OCI-M2 (cell line): ENCODE data around the gene HS3ST1.

ENCODE experiments used
- DNase-seq: peaks from one replicate; lab custom pipeline; 2025; ENCODE audit not compliant: unreplicated experiment; lab: John Stamatoyannopoulos, UW

The HS3ST1 gene

DNA sequence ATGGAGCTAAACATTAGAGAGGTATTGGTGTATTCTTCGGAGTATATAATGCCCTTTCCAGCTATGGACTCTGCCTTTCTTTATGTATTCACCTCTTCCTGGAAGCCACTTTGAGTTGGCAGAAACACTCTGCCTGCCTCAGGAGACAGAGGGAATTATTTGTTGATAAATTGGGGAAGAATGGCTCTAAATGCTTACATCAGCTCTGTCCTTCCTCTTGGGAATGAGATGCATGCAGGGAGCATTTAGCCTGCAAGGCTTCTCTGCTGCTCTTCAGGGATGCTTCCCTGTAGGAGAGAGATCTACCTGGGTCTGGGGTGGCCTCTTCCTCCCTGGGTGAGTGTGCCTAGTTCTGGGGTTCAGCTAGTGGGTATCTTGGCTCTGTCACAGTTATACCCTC is 6.9 kb upstream of the HS3ST1 start:
- DNase-seq, result no peak

DNA sequence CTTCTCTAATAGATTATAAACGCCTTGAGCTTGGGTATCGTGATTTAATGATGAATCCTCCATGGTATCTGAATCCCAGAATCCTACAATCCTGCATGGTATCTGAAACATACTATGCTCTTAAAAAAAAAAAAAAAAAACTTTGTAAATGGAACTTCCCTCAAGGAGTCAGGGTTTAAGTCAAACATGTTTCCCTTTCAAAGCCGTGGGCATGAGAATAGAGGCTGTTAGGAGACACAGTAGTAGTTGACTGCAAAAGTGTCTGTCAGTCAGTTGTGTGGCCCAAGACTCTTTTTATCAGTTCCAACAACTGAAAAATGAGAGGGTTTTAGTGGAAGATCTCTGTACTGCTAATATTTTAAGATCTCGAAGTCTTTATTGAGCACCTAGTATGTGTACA is 2.4 kb upstream of the HS3ST1 start:
- no peak for DNase-seq

DNA sequence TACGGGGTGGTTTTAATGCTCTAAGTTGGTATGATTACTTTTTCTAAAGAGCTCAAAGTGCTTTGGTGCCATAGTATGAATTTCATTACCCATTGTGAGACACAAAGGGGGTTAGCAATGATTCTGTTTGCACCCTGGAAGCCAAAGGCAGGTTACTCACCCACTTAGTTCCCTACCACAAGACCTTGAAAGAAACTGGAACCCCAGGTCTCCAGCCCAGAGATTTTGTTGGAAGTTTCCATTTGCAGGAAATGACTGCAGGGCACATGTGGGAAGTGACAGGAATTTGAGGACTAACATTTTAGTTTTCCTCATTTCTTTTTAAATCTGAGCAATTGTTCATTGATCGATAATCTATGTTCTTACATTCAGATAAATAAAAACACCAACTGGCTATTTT is 1.8 kb upstream of the HS3ST1 start:
- DNase-seq, result no peak

DNA sequence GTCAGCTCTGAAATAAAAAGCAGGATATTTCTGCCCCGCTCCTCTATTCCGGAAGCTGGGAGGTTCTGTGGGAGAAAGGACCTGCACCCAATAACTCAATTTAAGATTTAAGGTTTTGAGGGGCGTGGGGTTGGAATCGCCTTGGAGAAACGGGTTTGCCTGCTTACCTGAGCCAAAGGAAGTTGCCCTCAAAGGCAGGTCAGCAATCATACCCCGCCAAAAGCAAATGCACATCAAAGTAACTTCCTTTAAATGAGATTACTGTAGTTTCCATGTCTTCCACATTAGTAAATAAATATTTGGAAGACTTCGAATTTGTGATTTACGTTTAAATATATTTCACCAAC is 978 bp upstream of the HS3ST1 start:
- DNase-seq, result no peak

DNA sequence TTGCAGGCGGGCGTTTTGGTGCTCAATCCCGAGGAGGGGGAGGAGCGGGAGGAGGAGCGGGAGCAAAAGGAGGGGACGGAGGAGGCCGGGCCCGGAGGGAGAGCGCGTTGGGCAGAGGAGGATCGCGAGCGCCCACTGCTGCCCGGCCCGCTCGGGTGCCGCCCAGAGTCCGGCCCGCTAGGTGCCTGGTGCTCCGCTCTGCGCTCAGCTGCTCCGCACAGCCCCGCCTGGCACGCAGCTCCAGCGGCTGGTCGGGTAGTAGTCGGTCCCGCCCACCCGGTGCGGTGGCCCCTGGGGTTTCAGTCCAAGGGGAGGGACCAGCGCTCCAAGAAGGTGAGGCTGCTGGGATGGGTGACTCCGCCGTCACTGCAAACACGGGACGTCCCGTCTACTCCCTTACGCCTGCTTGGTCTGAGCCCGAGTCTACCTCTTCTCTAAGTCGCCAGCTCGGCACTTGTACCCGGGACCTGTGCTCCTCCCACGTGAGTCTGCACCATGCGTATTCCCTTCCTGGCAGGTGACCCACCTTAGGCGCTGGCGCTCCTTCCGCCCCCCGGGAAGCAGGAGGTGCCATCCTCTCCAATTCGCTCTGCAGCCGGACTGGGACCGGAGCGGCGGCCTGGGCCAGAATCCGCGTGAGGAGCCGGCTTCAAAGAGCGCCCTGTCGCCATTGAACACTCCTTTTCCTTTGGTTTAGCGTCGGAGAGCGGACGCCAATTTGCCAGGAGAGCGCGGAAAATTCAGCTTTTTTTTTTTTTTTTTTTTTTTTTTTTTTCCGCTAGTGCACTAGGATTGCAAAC is 405 bp upstream of the HS3ST1 start:
- no peak for DNase-seq

DNA sequence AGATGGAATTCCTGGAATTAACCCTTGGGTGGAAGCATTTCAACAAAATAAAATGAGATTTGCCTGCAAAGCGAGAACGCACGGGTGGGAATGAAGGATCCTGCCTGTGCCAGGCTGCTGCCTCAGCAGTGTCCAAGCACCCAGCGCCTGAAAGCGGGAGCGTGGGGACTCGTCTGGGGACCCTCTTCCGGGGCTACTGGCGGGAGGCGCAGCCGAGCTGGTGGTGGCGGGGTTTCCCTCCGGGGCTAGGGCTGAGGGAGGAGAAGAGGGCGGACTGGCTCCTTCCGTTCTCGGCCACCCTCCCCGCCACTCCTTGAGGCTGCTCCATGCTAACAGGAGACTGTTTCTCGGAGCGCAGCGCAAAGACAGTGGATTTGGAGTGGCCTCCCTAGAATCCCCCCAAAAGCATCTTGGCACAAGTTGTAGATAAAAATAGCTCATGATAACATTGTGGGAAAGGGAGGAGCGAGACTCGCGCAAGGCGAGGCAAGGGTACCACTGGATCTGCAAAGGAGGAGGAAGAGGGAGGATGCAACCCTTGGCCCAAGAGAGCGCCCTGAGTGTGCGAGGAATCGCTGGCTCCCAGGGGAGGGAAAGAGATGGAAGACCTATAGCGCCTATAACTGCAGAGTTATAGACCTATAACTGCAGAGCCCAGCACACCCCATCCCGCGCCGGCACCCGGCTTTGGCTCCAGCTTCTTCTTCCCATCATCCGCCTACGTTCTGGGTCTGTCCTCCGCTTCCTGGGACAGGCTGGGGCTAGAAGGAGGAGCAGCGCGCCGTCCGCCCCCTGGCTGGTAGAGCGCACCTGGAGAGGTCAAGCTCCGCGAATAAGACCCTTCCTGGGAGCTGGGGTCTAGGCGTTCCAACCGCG is 1.3 kb downstream of the HS3ST1 start:
- DNase-seq, result no peak

DNA sequence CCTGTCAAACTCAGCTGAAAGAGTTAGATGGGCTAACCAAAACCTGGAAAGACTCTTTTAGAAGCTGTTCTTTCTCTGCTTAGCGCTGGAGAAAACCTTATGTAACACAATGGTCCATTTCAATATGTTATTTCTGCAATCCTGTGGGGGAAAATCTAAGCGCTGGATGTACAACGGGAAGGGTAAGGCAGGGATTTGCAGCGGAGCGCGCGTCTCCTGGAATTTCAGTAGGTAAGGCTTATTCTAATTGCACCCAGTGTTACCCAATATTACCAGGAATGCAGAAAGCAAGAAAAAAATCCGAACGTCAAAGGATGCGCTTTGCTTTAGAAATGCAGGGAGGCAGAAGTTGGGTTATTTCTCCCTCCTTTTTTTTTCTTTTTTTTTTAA is 2.0 kb downstream of the HS3ST1 start:
- DNase-seq, result no peak

DNA sequence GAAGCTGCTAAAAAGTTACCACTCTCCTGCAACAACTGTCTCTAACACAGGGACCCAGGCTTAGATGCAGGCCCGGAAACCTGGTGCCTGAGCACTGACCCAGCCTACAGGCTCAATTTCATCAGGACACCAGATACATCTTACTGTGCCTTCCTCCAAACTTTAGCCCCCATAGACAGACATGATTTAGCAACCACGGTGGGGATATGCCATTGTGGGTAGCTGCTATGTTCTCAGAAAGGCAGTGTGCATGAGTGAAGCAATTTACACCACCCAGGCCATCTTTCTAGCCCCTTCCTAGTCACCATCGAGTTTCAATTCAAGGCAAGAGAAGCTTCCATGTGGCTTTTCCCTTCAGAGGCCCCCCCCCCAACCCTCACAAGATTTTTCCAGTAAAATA is 2.7 kb downstream of the HS3ST1 start:
- DNase-seq, result no peak

DNA sequence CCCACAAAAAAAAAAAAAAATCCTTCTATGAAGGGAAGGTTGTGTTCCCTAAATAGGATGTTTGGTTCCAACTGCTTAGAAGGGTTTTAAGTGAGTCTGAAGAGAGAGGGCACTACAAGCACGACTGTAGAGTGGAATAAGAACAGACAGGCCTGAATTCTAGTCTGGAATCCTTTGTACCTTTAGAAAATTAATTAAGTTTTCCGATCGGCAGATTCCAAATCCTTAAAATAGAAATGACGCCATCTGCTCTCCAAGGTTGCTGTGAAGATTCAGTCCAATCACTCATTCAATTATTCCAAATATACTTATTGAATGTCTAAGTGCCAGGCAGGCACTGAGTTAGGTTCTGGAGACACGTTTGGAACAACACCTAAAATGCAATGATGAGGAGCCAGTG is 3.8 kb downstream of the HS3ST1 start:
- DNase-seq, result no peak

DNA sequence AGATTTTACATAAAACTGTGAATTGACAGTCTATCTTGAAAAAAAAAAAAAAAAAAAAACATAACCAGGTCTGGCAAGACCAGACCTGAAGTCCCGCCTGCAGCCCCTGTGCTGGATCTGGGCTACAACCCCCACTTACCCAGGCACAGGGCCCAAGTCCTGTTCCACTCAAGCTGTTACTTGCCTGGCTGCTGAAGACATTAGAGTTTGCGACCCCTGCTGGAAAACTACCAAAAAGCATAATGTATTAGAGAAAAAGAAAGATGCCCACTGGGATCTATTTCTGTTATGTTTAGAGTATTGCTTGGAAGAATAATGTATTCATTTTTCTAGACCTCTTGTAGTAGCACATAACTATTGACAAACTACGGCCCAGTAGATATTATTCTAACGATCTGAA is 4.7 kb downstream of the HS3ST1 start:
- no peak for DNase-seq

DNA sequence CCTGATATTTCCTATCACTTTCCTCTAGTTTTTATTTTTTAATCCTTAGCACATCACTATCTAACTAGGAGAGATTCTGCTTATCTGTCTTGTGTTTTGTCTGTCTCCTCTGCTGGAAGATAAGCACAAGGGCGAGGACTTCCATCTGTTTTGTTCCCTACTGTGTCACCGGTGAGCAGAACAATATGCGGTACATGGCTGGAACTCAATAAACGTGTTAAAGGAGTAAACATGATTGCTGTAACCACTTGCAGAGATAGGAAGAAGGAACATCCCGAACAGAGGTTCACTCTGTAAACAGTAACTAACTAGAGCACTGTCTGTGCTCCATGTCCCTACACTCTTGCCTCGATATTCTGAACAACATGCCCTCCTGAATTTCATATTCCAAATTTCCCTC is 5.2 kb downstream of the HS3ST1 start:
- DNase-seq, result no peak

DNA sequence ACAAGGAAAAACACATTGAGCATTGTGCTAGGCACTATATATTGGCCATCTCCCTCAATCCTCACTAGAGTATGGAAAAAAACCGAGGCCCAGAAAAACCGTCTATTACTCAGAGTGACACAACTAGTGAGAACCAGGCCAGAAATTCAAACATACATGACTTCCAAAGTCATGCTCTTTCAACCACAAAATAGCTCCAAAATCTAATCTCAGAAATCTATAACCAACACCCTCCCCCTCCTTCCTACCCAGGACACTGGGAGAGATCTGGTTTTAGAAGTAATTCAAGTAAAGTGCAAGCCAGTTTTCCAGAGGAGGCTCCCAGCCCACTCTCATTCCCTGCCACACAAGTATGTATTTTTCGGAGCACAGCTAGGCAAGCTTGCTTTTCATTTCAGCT is 7.6 kb downstream of the HS3ST1 start:
- no peak for DNase-seq

DNA sequence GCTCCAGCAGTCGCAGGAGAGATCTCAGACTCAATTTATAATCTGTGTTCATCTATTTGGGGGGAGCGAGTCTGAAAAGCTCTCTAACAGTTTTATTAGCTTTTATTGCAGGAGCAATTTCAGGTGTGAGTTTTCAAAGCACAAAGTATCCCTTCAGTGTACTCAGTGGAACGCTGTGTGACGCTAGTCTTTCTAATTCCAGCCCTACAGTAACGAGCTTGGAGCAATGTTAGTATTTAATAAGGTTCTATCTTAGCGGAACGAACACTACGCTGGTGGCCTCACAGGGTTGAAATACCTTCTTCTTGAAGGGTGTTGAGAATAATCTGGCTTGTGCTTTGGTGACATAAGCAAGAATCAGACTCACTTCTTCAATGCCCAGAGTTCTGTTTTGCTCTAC is 8.4 kb downstream of the HS3ST1 start:
- no peak for DNase-seq

DNA sequence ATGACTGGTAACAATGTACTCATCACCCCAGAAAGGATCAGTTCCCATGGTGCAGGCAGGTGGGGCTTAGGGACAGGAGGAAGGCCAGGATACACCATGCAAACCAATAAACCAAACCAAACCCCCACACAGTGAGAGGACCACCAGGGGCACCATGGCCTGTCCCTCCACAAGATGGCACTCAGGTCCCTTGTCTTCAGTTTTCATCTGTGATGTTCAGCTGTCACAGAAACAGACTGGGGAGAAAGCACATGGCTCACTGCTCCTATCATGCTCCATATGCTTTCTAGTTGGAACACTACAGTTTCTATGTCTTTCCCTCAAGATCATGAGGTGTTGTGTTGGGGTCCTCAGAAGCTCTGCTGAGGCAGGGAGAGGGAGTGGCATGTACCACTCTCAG is 10.1 kb downstream of the HS3ST1 start:
- no peak for DNase-seq

DNA sequence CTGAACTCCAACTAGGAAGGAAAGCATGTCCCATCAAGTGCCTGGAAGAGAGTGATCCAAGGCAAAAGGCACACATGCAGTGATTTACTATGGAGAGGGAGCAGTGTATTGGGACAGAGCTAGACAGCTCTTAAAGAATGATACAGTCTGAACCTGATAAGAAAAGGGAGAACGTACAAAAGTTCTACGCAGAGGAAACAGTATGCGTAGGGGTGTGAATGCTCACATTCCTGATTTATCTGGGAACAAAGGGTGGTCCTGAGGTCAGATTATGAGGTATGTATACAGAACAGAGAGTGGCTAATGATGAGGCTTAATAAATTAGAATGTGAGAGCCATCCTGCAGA is 12.0 kb downstream of the HS3ST1 start:
- no peak for DNase-seq

DNA sequence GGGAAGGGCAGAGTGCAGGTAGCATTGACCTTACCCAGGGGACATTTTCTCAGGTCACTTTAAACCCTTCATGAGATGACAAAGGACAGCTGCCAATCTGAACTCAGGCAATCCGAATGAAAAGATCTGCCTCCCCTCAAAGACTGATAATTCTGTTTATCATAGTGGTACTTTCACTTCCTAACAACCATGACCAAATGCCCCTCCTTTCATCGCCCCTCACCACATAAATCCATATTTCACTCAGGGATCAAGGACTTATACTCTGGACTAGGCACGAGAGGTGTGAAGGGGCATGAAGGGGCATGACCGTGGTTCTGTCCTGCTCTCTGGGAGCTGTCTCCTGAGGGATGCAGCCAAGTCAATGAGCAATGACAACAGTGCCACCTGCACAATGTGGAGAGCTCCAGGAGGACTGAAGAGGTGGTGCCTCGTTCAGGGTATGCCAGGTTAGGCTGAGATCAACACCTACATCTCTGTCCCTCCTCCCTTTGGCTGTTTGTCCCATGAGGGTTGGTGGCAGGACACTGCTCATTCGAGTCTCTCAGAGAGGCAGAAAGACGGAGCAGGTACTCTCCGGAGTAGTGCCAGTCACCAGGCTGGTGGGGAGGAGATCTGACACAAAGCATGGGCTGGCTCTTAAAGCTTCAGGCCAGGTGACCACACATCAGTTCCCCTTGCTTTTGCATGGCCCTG is 12.5 kb downstream of the HS3ST1 start:
- DNase-seq, result no peak

DNA sequence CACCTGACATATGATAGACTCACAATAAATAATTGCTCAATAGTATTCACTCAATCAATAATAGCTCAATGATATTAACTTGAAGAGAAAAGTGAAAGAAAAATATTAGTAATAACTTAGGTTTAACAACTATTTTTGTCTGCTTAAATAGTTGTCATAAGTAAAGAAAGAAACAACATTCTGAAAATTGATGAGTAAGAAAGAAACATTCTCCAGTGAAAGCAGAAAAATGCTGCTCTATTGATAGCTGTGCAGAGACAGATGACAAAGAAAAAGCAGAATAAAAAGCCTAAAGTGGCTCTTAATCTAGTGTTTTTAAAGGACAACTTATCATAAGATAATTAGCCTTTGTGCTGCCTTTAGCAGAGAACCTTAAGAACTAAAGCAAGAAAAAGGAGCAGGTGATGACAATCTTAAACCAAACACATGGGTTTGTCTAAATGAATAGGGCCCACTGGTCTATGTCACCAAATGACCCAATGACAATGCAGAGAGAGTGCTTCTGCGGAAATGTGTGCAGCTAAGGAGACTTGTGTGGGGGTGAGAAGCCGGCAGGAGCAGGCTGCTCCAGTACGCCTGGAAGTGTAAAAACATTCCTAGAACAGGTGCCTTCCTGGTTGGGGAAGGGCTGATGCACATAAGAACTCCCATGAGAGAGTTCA is 13.2 kb downstream of the HS3ST1 start:
- DNase-seq, result no peak

DNA sequence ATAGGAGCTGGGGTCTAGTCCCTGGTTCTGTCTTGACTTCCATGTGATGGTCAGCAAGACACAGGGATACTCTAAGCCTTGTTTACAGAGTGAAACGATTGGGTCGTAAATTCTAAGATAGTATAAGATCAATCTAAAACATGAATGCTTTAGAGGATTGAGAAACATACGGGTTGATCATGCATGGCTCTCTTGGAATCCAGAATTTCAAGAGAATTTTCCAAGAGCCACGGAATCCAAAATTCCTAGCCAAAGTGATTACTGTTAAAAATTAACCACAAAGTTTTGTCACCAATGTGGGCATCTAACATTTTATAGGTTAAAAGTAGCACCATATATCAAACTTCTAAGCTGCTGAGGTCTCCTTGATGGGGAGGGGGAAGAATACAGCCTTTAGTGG is 16.5 kb downstream of the HS3ST1 start:
- DNase-seq, result no peak

DNA sequence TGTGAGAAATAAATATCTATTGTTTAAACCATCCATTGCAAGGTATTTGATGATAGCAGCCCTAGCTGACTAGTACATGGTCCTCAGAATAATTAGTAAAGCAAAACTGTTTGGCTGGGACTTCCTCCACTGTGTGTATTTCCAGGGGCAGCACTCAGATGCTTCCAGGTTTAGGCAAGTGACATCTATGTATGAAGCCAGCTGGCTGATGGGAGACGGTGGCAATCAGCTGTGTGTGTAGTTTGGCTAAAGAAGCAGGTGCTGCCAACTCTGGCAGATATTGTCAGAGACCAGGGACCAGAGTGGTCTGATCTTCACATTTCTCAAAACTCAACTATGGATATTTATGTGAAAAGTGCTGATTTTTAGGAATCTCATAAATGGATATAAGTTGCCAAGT is 19.1 kb downstream of the HS3ST1 start:
- no peak for DNase-seq

DNA sequence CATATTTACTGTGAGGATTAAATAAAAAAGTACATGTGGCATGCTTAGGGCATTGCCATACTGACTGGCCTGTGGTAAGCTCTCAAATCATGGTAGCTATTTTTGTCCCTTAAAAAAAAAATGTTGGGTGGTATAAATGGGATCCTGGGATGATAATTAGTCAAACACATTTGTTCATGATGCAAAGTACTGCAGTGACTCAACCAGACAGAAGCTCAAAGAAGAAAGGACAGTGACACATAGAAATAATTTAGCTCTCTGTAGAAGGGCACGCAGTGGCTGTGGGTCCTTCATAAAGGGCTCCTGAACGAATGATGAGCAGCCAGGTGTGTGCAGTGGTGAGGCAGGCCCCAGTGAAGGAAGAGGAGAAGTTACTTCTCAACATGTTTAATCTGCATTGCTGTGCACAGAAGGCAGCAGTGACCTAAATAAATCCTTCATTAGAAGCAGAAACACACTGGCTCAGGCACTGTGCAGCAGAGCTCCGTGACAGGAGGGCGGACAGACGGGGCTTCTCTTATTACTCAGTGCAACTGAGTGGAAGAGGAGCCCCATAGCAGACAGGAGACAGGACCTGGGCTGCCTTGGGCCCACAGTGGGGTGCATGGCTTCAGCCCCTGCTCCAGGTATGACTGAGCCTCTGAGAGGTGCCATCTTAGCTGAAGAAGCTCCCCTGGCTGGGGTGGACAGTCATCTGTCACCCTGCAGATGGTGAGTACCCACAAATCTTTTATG is 20.3 kb downstream of the HS3ST1 start:
- DNase-seq, result no peak

DNA sequence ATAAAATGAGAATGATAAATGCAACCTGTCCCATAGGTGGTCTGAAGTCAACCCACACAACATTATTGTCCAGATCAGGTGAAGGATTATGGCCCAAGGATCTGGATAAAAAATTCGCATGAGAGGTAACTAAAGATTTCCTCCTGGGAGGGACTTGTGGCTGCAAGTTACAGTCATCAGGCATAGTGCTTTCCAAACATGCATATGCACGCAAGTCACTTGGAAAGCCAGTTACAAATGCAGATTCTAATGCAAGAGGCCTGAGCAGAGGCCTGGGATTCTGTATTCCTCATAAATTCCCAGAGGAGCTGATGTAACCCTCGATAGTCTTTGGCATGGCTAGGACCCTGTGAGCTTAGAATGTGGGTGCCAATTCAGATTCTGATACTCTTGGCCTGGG is 21.1 kb downstream of the HS3ST1 start:
- DNase-seq, result no peak
